ENCODE data around the gene HIKESHI.

The HIKESHI gene

DNA sequence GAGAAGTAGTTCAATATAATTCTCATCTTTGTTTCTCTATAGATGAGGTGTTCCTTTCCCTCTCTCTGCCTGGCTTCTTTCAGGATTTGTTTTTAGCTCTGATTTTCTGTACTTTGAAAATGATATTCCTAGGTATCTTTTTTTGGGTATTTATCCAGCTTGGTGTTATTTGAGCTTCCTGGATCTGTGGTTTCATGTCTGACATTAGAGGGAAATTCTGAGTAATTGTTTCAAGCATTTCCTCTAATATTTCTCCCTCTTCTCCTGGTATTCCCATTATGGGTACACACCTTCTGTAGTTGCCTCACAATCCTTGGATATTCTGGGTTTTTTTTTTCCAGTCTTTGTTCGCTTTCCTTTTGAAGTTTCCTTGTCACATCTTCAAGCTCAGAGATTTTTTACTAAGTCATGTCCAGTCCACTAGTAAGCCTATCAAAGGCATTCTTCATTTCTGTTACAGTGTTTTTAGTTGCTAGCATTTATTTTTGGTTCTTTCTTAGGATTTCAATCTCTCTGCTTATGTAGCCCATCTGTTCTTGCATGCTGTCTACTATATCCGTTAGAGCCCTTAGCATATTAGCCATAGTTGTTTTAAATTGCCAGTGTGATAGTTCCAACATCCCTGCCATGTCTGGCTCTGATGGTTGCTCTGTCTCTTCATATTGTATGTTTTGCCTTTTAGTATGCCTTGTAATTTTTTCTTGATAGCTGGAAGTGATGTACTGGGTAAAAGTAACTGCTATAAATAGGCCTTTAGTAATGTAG, 78.4 kb downstream of the HIKESHI start:
- DNase-seq = no peak

DNA sequence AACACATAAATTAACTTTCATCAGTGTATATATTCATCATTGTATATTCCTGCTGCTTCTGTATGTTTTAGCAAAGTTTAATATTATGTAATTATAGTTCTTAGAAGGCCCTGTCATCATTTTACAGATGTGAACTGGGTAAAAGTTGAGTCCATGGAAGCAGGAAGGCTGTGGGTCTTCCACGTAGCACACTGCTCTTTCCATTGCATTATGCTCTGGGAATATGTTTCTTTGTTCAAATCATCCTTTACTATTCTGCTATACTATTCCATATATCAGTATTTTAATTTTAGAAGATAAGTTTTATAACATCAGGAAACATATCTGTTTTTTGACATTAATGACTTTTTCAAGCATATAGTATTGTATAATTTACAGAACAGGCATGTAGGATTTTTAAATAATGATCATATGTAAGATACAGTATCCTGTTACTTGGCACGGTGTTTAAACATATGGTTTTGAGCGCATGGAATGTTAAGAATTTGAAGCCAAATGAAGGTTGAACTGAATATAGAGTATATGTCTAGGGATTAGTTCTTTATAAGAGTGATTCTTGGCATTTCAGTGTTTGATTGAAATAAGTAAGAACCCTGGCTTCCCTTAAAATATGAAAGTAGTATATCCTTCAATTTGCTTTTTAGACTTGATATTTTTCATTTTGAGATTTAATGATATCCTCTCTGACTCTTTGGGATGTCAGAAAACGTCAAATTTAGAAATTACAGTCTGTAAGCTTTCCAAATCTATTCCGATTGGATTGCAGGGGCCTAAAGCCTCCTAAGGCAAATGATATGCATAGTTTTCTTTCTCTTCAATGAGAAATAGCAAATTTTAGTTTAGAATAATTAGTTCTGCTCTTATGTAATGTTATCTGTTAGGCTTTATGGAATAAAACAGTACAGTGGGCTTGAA, 81.3 kb downstream of the HIKESHI start:
- DNase-seq = no peak

DNA sequence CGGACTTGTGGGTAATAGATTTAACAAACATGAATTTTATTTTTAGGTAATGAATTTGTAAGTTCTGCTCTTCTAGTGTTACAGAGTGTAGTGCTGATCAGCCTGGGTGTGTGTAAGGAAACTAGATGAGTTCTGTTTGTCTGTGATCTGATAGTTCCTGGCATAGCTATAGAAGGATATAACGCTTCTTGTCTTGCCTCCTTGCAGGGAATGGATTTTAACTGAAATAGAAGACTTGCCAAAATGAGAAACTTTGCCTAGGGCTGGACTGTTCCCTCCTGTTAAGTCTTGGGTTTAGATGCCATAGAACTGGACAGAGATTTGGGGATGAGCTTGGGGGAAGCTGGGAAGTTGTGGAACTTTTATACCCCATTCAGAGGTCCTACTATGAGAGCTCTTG, 84.2 kb downstream of the HIKESHI start:
- DNase-seq = no peak

DNA sequence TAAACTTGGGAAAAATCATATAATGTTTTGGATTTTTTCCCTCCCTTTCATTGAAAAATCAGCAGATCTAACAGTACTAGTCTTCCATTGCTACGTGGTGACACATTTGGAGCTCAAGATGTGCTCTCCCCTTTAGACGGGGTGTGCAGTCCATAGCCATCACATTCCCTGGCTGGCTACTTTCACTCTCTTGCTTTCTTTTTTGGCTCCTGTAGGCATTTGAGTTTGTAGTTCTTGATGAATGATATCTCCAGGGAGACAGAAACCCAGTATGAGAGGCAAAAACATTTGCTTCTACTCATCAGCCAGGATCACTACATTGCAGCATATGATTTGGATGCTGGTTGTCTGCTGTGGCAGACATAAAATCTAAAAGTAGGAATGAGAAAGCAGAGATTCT, 84.7 kb downstream of the HIKESHI start:
- DNase-seq = no peak

DNA sequence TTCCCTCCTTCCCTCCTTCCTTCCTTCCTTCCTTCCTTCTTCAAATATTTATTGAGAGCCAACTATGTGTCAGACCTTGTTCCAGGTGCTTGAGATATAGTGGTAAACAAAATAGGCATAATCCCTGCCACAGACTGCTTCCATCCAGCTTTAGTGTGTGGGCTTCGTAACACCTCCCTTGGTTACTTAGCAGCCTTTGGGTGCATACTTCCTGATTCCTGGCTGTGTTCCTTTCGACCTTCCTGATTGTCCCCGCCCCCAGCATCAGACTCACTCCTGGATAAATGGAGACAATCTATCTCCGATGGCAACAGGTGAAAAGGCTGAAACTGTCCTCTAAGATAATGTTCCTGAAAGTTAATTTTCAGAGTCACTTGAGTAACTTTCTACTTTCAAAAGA, 86.2 kb downstream of the HIKESHI start:
- no peak for DNase-seq

DNA sequence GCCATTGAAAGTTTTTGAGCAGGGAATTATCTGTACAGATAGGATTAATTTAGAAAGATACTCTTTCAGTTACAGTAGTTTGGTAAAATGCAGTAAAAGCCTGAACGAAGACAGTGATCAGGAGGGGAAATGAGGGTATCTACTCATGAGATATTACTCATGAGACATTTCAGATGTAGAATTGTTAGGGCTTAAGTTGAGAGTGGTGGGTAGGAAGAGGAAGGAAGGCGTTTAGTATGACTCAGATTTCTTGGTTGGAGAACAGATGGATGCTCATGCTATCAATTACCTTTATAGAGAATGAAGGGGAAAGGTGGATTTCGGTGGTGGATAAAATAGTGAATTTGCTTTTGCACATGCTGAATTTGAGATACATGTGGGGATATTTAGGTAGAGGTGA, 88.4 kb downstream of the HIKESHI start:
- DNase-seq = no peak

DNA sequence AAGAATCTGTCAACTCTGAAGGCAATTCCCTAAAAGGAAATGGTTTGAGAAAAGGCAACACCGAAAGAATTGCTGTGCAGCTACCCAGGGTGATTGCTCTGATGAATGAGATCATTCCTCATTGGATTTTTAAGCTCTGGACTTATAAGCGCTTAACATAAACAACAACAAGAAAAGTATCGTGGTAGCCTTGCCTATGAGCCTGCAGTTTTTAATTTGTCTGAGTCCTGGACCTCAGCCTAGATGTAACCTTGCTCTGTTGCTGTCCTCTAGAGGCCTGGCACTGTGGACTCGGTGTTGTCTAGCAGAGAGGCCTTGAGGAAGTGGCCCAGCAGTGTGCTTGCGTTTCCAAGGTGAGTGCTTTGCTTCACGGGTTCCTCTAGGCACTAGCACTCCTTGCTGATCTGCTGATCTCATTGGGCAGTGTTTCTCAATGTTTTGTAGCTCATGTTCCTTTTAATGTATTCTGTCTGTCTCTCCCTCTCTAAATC, 93.1 kb downstream of the HIKESHI start:
- no peak for DNase-seq
